Right cardiac atrium (tissue), 5 donors: Measurements from ENCODE around the gene LRRIQ4. TPM values are rescaled to one million over a fixed set of nuclear protein-coding genes. Genes with fewer than 3 reads are reported as not detected.

Experiments used
- ATAC-seq, 2 donors: fragments of 200-7000 bp; cut with Tn5 transposase; one replicate each; pipeline versions ENCODE4 v1.8.0 to v1.9.1; 2020; ENCODE audit warnings: moderate library complexity in 2 of 2, mild to moderate bottlenecking in 1 of 2
- DNase-seq, 3 donors: peaks; one replicate each; pipeline ENCODE4 v3.0.0-alpha.2; 2020
- H3K27ac ChIP-seq: one replicate; pipeline ENCODE4 v1.5.1; 2013; ENCODE audit warnings: mild to moderate bottlenecking, low read length, control low read depth, moderate library complexity
- H3K27me3 ChIP-seq: one replicate; pipeline ENCODE4 v1.6.1; 2013; ENCODE audit not compliant: control insufficient read depth, insufficient read depth
- H3K4me1 ChIP-seq: one replicate; pipeline ENCODE4 v1.6.1; 2013; ENCODE audit warnings: low read length; ENCODE audit not compliant: control insufficient read depth, insufficient read depth
- H3K4me3 ChIP-seq: one replicate; pipeline ENCODE4 v1.5.1; 2013; ENCODE audit warnings: low read length, control low read depth
- H3K9me3 ChIP-seq: one replicate; pipeline ENCODE4 v1.6.1; 2013; ENCODE audit warnings: low read length; ENCODE audit not compliant: control insufficient read depth
- WGBS: extraction: QIAGEN DNeasy Blood & Tissue Kit; methylation state at CpG from one replicate; pipeline ENCODE4 v1.1.7; 2013; 5-methylcytosine and 5-hydroxymethylcytosine counted together
- intact Hi-C, 4 donors: fragments of 100-400 bp; cut with DNase I; formaldehyde crosslinking; loops; one replicate each; pipeline versions ENCODE4 v1.11.0 to v1.14.0; 2022 to 2023
- polyA plus RNA-seq: library from polyadenylated mRNA; stranded (reverse); fragments of 200-250 nt; gene quantifications from one replicate; pipeline ENCODE4 v1.2.3, GENCODE V29; 2013
- total RNA-seq, 4 donors: library from RNA; stranded (reverse); fragmentation: NEBNext Ultra II Directional; extraction: Animal tissue kit (Norgen Biotek cat#: 25700); gene quantifications; one replicate each; pipeline ENCODE4 v1.2.1, GENCODE V29; 2021
- donor health status: healthy with polysubstance abuse.
- donor health status: DM: no; HTN: yes; CAD: no.
- donor health status: DM: no; HTN: no; CAD: no.
- donor health status: DM: no; HTN: yes; CAD: no; lungs with severe emphysema.
- donor health status: DM: yes; HTN: yes; CAD: no.

Gene LRRIQ4
- total and polyA plus RNA-seq, 5 donors, result not detected

- H3K9me3 ChIP-seq, result no peaks in the 10 kb centered on the region
- intact Hi-C loops, result no loop called here
- no peaks in the 10 kb centered on the region for H3K27me3 ChIP-seq
- no peak overlapping the region for H3K4me3 ChIP-seq
- no peak overlapping the region for H3K27ac ChIP-seq
- ATAC-seq (peak; percentile 76 to 88), DNase-seq (peak in 2 of 3 donors; percentile 28 to 61)
- peaks cover 3% of the 10 kb centered on the region for H3K4me1 ChIP-seq
- WGBS, result 68% methylated on average over 3 of the region's 3 CpGs
Measured at GRCh38 chr3:169836942-169837275, 24.2 kb downstream of the LRRIQ4 start.

- intact Hi-C loops, result no loop called here
- 90% methylated on average over 1 of the region's 1 CpG for WGBS
- ATAC-seq, result no peak
Measured at GRCh38 chr3:169838511-169839030, 25.9 kb downstream of the LRRIQ4 start.

GRCh38 chr3:169841171-169841570 is 28.5 kb downstream of the LRRIQ4 start:
- WGBS, result 50% methylated on average over 4 of the region's 4 CpGs
- intact Hi-C loops, result no loop called here

More at GRCh38 chr3:169838511-169839030, 25.9 kb downstream of the LRRIQ4 start:
- DNase-seq, result no peak
- peaks cover 3% of the 10 kb centered on the region for H3K4me1 ChIP-seq
- no peak overlapping the region for H3K4me3 ChIP-seq
- H3K9me3 ChIP-seq, result no peaks in the 10 kb centered on the region
- H3K27ac ChIP-seq, result no peak overlapping the region
- no peaks in the 10 kb centered on the region for H3K27me3 ChIP-seq

GRCh38 chr3:169842960-169843359 is 30.3 kb downstream of the LRRIQ4 start:
- H3K9me3 ChIP-seq, result no peaks in the 10 kb centered on the region
- no peak overlapping the region for H3K27ac ChIP-seq
- 58% methylated on average over 3 of the region's 3 CpGs for WGBS
- H3K4me3 ChIP-seq, result no peak overlapping the region
- no peak for DNase-seq
- ATAC-seq, result no peak
- intact Hi-C loops, result no loop called here
- H3K4me1 ChIP-seq, result no peaks in the 10 kb centered on the region
- no peaks in the 10 kb centered on the region for H3K27me3 ChIP-seq

More at GRCh38 chr3:169841171-169841570, 28.5 kb downstream of the LRRIQ4 start:
- H3K27ac ChIP-seq, result no peak overlapping the region
- DNase-seq (peak in 2 of 3 donors; percentile 22 to 46), ATAC-seq (no peak)
- H3K4me1 ChIP-seq, result peaks cover 3% of the 10 kb centered on the region
- no peak overlapping the region for H3K4me3 ChIP-seq
- H3K9me3 ChIP-seq, result no peaks in the 10 kb centered on the region
- H3K27me3 ChIP-seq, result no peaks in the 10 kb centered on the region

- DNase-seq (no peak), ATAC-seq (no peak)
- WGBS, result 93% methylated on average over 11 of the region's 11 CpGs
- no peak overlapping the region for H3K27ac ChIP-seq
- no peak overlapping the region for H3K4me3 ChIP-seq
- H3K27me3 ChIP-seq, result no peaks in the 10 kb centered on the region
- intact Hi-C loops, result no loop called here
- H3K9me3 ChIP-seq, result no peaks in the 10 kb centered on the region
- H3K4me1 ChIP-seq, result no peaks in the 10 kb centered on the region
Measured at GRCh38 chr3:169846458-169847193, 34.0 kb downstream of the LRRIQ4 start.

GRCh38 chr3:169847896-169848295 is 35.2 kb downstream of the LRRIQ4 start:
- 39% methylated on average over 4 of the region's 4 CpGs for WGBS
- DNase-seq (no peak), ATAC-seq (no peak)
- intact Hi-C loops, result no loop called here
- Histone ChIP-seq H3K9me3 (no peaks in the 10 kb centered on the region), H3K4me3 (no peak overlapping the region), H3K4me1 (no peaks in the 10 kb centered on the region), H3K27ac (no peak overlapping the region), H3K27me3 (no peaks in the 10 kb centered on the region)

GRCh38 chr3:169848741-169849140 is 36.1 kb downstream of the LRRIQ4 start:
- WGBS, result 100% methylated on average over 3 of the region's 3 CpGs
- intact Hi-C loops, result no loop called here
- ATAC-seq (no peak), DNase-seq (no peak)
- no peak overlapping the region for H3K27ac ChIP-seq
- no peak overlapping the region for H3K4me3 ChIP-seq
- no peaks in the 10 kb centered on the region for H3K27me3 ChIP-seq
- H3K9me3 ChIP-seq, result no peaks in the 10 kb centered on the region
- H3K4me1 ChIP-seq, result no peaks in the 10 kb centered on the region

- DNase-seq (no peak), ATAC-seq (no peak)
- Histone ChIP-seq H3K9me3 (no peaks in the 10 kb centered on the region), H3K27me3 (no peaks in the 10 kb centered on the region), H3K4me1 (no peaks in the 10 kb centered on the region), H3K4me3 (no peak overlapping the region), H3K27ac (no peak overlapping the region)
- intact Hi-C loops, result loop anchor here in 1 of 4 donors (10.0 kb wide), 1 partner anchor 184 kb away; the partner anchor contains the start of gene GPR160
Measured at GRCh38 chr3:169850618-169851017, 37.9 kb downstream of the LRRIQ4 start.

GRCh38 chr3:169855514-169855913 is 42.8 kb downstream of the LRRIQ4 start:
- no peak overlapping the region for H3K27ac ChIP-seq

GRCh38 chr3:169857811-169858210 is 45.1 kb downstream of the LRRIQ4 start:
- Histone ChIP-seq H3K4me1 (no peaks in the 10 kb centered on the region), H3K4me3 (no peak overlapping the region), H3K27ac (no peak overlapping the region), H3K27me3 (no peaks in the 10 kb centered on the region), H3K9me3 (no peaks in the 10 kb centered on the region)
- DNase-seq, result no peak
- no peak for ATAC-seq
- intact Hi-C loops, result loop anchor here in 1 of 4 donors (10.0 kb wide), 1 partner anchor 177 kb away; the partner anchor contains the start of gene GPR160
- 72% methylated on average over 2 of the region's 2 CpGs for WGBS

More at GRCh38 chr3:169855514-169855913, 42.8 kb downstream of the LRRIQ4 start:
- no peaks in the 10 kb centered on the region for H3K4me1 ChIP-seq
- H3K4me3 ChIP-seq, result no peak overlapping the region
- DNase-seq (no peak), ATAC-seq (no peak)
- intact Hi-C loops, result loop anchor here in 1 of 4 donors (10.0 kb wide), 1 partner anchor 179 kb away; the partner anchor contains the start of gene GPR160
- H3K9me3 ChIP-seq, result no peaks in the 10 kb centered on the region
- H3K27me3 ChIP-seq, result no peaks in the 10 kb centered on the region
- WGBS, result 89% methylated on average over 3 of the region's 3 CpGs

GRCh38 chr3:169861871-169862270 is 49.2 kb downstream of the LRRIQ4 start:
- 74% methylated on average over 5 of the region's 5 CpGs for WGBS

More at GRCh38 chr3:169861871-169862270, 49.2 kb downstream of the LRRIQ4 start:
- Histone ChIP-seq H3K4me1 (no peaks in the 10 kb centered on the region), H3K4me3 (no peak overlapping the region), H3K9me3 (no peaks in the 10 kb centered on the region), H3K27ac (no peak overlapping the region), H3K27me3 (no peaks in the 10 kb centered on the region)
- no peak for DNase-seq
- intact Hi-C loops, result loop anchor here in 3 of 4 donors (5.0 to 10.0 kb wide), 2 partner anchors 103 to 105 kb away; partner anchors contain the start of gene SEC62 (in 3 of the 3)
- ATAC-seq, result no peak
